ENCODE data around the gene SLC24A3.

- TF ChIP-seq CTCF (IDR thresholded peaks at IDR 0.05) (no peak), POLR2A (IDR thresholded peaks at IDR 0.05) (no peak), POLR2AphosphoS5 (IDR thresholded peaks at IDR 0.05) (no peak)
Measured at GRCh38 chr20:19347943-19348456, 135.6 kb downstream of the SLC24A3 start.

Measured in breast epithelium (tissue), 3 donors.